ENCODE results near the gene MR1. TPM values are rescaled to one million over a fixed set of nuclear protein-coding genes. Genes with fewer than 3 reads are reported as not detected.

The MR1 gene
- total RNA-seq, 2 experiments from 2014 or later, result 7.9 to 18.3 TPM

- intact Hi-C loops (cut with micrococcal nuclease; ENCODE audit: unreplicated experiment), result no loop called here
- H3K4me2 ChIP-seq (ENCODE audit: low read length), result no peak overlapping the region
Observed at GRCh38 chr1:181077576-181078242, 43.9 kb downstream of the MR1 start.

DNA sequence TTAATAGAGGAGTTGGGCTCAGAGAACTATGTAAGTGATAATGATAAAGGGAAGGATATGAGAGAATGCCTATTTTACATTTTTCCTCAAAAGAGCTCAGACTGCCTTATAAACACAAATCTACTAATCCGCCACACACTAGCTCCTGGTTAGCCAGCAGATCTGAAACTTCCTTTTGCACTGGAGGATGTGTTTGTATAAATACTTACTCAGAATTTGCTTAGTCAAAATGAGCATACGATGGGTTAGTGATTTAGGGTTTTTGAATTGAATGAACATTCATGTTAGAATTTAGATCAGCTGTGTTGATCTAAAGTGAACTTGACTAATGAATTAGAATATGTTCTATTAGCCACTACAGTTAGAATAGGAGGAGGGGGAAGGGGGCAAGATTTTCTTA, 45.6 kb downstream of the MR1 start:
- Histone ChIP-seq H4K20me1 (ENCODE audit: insufficient read depth, low read length) (no peaks in the 10 kb centered on the region), H3K36me3 (ENCODE audit: insufficient read depth, low read length) (no peaks in the 10 kb centered on the region), H2AFZ (ENCODE audit: low read length) (no peak overlapping the region), H3K4me1 (ENCODE audit: insufficient read depth, low read length, poor library complexity, severe bottlenecking) (no peaks in the 10 kb centered on the region), H3K79me2 (ENCODE audit: insufficient read depth, low read depth, low read length) (no peaks in the 10 kb centered on the region), H3K4me3 (ENCODE audit: low read depth, low read length, poor library complexity, severe bottlenecking) (no peak overlapping the region), H3K4me2 (ENCODE audit: low read length) (no peak overlapping the region), H3K9me2 (ENCODE audit: insufficient read depth, low read length) (no peaks in the 10 kb centered on the region), H3K27ac (ENCODE audit: low read depth, low read length, poor library complexity, severe bottlenecking) (no peak overlapping the region), H3K9me3 (ENCODE audit: low read length) (no peaks in the 10 kb centered on the region)
- TF ChIP-seq, protein P1, sequence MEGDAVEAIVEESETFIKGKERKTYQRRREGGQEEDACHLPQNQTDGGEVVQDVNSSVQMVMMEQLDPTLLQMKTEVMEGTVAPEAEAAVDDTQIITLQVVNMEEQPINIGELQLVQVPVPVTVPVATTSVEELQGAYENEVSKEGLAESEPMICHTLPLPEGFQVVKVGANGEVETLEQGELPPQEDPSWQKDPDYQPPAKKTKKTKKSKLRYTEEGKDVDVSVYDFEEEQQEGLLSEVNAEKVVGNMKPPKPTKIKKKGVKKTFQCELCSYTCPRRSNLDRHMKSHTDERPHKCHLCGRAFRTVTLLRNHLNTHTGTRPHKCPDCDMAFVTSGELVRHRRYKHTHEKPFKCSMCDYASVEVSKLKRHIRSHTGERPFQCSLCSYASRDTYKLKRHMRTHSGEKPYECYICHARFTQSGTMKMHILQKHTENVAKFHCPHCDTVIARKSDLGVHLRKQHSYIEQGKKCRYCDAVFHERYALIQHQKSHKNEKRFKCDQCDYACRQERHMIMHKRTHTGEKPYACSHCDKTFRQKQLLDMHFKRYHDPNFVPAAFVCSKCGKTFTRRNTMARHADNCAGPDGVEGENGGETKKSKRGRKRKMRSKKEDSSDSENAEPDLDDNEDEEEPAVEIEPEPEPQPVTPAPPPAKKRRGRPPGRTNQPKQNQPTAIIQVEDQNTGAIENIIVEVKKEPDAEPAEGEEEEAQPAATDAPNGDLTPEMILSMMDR (conservative IDR thresholded peaks at IDR 0.05; ENCODE audit: low read length), result no peak
- TF ChIP-seq EZH2phosphoT487 (IDR thresholded peaks at IDR 0.05; ENCODE audit: borderline replicate concordance, low read depth, low read length), result no peak
- no peak for DNase-seq (ENCODE audit: low spot score)
- intact Hi-C loops (cut with micrococcal nuclease; ENCODE audit: unreplicated experiment), result no loop called here
- ChIA-PET POLR2A (interaction anchor here (0.6 to 1.3 kb wide), 6 partner anchors 17 to 84 kb away, joined by 3 to 4 read pairs (median 3); partner anchors contain the start of gene MR1), CTCF (ENCODE audit: unreplicated experiment) (interaction anchor here (1.0 kb wide), 1 partner anchor 63 kb away, joined by 4 read pairs; no protein-coding TSS in a partner anchor)
- BruUV-seq (replicated peaks), result no TSS peak

More at GRCh38 chr1:181077576-181078242, 43.9 kb downstream of the MR1 start:
- POLR2A ChIA-PET, result no interaction called here
- no peak; the same call in 1 of the 2 replicates for TF ChIP-seq EZH2phosphoT487 (IDR thresholded peaks at IDR 0.05; ENCODE audit: borderline replicate concordance, low read depth, low read length)
- TF ChIP-seq, protein P1 (conservative IDR thresholded peaks at IDR 0.05; ENCODE audit: low read length), result no peak
- CTCF ChIA-PET (ENCODE audit: unreplicated experiment), result no interaction called here
- Histone ChIP-seq H3K9me3 (ENCODE audit: low read length) (no peaks in the 10 kb centered on the region), H3K4me3 (ENCODE audit: low read depth, low read length, poor library complexity, severe bottlenecking) (no peak overlapping the region), H3K36me3 (ENCODE audit: insufficient read depth, low read length) (no peaks in the 10 kb centered on the region), H3K27ac (ENCODE audit: low read depth, low read length, poor library complexity, severe bottlenecking) (no peak overlapping the region), H3K4me1 (ENCODE audit: insufficient read depth, low read length, poor library complexity, severe bottlenecking) (no peaks in the 10 kb centered on the region), H3K9me2 (ENCODE audit: insufficient read depth, low read length) (no peaks in the 10 kb centered on the region), H2AFZ (ENCODE audit: low read length) (no peak overlapping the region), H4K20me1 (ENCODE audit: insufficient read depth, low read length) (no peaks in the 10 kb centered on the region), H3K79me2 (ENCODE audit: insufficient read depth, low read depth, low read length) (no peaks in the 10 kb centered on the region)
- no peak for DNase-seq (ENCODE audit: low spot score)
- no TSS peak for BruUV-seq (replicated peaks)

GRCh38 chr1:181079920-181080319, 46.1 kb downstream of the MR1 start:
- POLR2A ChIA-PET, result interaction anchor here (0.6 to 1.3 kb wide), 5 partner anchors 17 to 84 kb away, joined by 3 to 4 read pairs (median 3); partner anchors contain the start of gene MR1

More at GRCh38 chr1:181079920-181080319, 46.1 kb downstream of the MR1 start:
- CTCF ChIA-PET (ENCODE audit: unreplicated experiment), result interaction anchor here (0.5 to 1.0 kb wide), 2 partner anchors 12 to 62 kb away, joined by 3 to 4 read pairs; no protein-coding TSS in a partner anchor
- DNase-seq (ENCODE audit: low spot score), result no peak
- no peaks in the 10 kb centered on the region for H3K4me1 ChIP-seq (ENCODE audit: insufficient read depth, low read length, poor library complexity, severe bottlenecking)
- no peaks in the 10 kb centered on the region for H3K79me2 ChIP-seq (ENCODE audit: insufficient read depth, low read depth, low read length)
- no peaks in the 10 kb centered on the region for H3K36me3 ChIP-seq (ENCODE audit: insufficient read depth, low read length)
- H3K4me2 ChIP-seq (ENCODE audit: low read length), result no peak overlapping the region
- TF ChIP-seq, protein P1 (conservative IDR thresholded peaks at IDR 0.05; ENCODE audit: low read length), result no peak
- no peak for TF ChIP-seq EZH2phosphoT487 (IDR thresholded peaks at IDR 0.05; ENCODE audit: borderline replicate concordance, low read depth, low read length)
- H2AFZ ChIP-seq (ENCODE audit: low read length), result no peak overlapping the region
- H3K27ac ChIP-seq (ENCODE audit: low read depth, low read length, poor library complexity, severe bottlenecking), result no peak overlapping the region
- H3K9me3 ChIP-seq (ENCODE audit: low read length), result no peaks in the 10 kb centered on the region
- no peaks in the 10 kb centered on the region for H4K20me1 ChIP-seq (ENCODE audit: insufficient read depth, low read length)
- H3K4me3 ChIP-seq (ENCODE audit: low read depth, low read length, poor library complexity, severe bottlenecking), result no peak overlapping the region
- BruUV-seq (replicated peaks), result no TSS peak
- no peaks in the 10 kb centered on the region for H3K9me2 ChIP-seq (ENCODE audit: insufficient read depth, low read length)
- intact Hi-C loops (cut with micrococcal nuclease; ENCODE audit: unreplicated experiment), result loop anchor here (5.0 kb wide), 1 partner anchor 198 kb away; no protein-coding TSS in a partner anchor
